Glutamatergic neuron (in vitro differentiated cells): ENCODE results near the gene PRDX6. TPM values are rescaled to one million over a fixed set of nuclear protein-coding genes. Genes with fewer than 3 reads are reported as not detected.

Source experiments
- DNase-seq: peaks from one replicate; pipeline ENCODE4 v3.0.0; 2022
- H3K27ac Mint-ChIP-seq: one replicate; pipeline ENCODE4 v1.8.0; 2020; ENCODE audit warnings: mild to moderate bottlenecking, mixed read lengths, inconsistent platforms; ENCODE audit not compliant: unreplicated experiment
- H3K27me3 Mint-ChIP-seq: one replicate; pipeline ENCODE4 v1.8.0; 2020; ENCODE audit warnings: mild to moderate bottlenecking, moderate library complexity, mixed read lengths, inconsistent platforms; ENCODE audit not compliant: unreplicated experiment
- H3K36me3 Mint-ChIP-seq: one replicate; pipeline ENCODE4 v1.8.0; 2020; ENCODE audit warnings: mild to moderate bottlenecking, mixed read lengths, inconsistent platforms; ENCODE audit not compliant: unreplicated experiment
- H3K4me1 Mint-ChIP-seq: one replicate; pipeline ENCODE4 v1.8.0; 2020; ENCODE audit warnings: mild to moderate bottlenecking, low read depth, mixed read lengths, inconsistent platforms; ENCODE audit not compliant: unreplicated experiment
- H3K4me3 Mint-ChIP-seq: one replicate; pipeline ENCODE4 v1.8.0; 2020; ENCODE audit warnings: mild to moderate bottlenecking, mixed read lengths, inconsistent platforms; ENCODE audit not compliant: unreplicated experiment
- H3K9me3 Mint-ChIP-seq: one replicate; pipeline ENCODE4 v1.8.0; 2020; ENCODE audit warnings: mild to moderate bottlenecking, moderate library complexity, mixed read lengths, inconsistent platforms; ENCODE audit not compliant: unreplicated experiment
- CTCF ChIP-seq: fragments of 200-600 bp; sonication (generic); IDR thresholded peaks from one replicate; pipeline ENCODE4 v1.5.0; 2021; ENCODE audit not compliant: partially characterized antibody, unreplicated experiment
- total RNA-seq: library from RNA; stranded (reverse); fragmentation: NEBNext Ultra II Directional; extraction: Animal tissue kit (Norgen Biotek cat#: 25700); gene quantifications from one replicate; pipeline ENCODE4 v1.2.1, GENCODE V29; 2021; ENCODE audit not compliant: unreplicated experiment

Gene PRDX6
- total RNA-seq, 1 donor from 2014 or later, result 29.3 TPM

- Mint-ChIP-seq H3K27ac (no peak overlapping the region), H3K9me3 (peaks cover 2% of the 10 kb centered on the region), H3K36me3 (no peaks in the 10 kb centered on the region)
Observed at GRCh38 chr1:173481195-173481772, 4.1 kb downstream of the PRDX6 start.

GRCh38 chr1:173482683-173483082 lies 5.5 kb downstream of the PRDX6 start:
- no peak overlapping the region for H3K27ac Mint-ChIP-seq
- no peaks in the 10 kb centered on the region for H3K36me3 Mint-ChIP-seq
- H3K4me3 Mint-ChIP-seq, result no peak overlapping the region
- DNase-seq, result no peak
- H3K4me1 Mint-ChIP-seq, result no peaks in the 10 kb centered on the region
- no peaks in the 10 kb centered on the region for H3K27me3 Mint-ChIP-seq
- TF ChIP-seq CTCF, result no peak
- peaks cover 2% of the 10 kb centered on the region for H3K9me3 Mint-ChIP-seq

More at GRCh38 chr1:173481195-173481772, 4.1 kb downstream of the PRDX6 start:
- no peak for TF ChIP-seq CTCF
- H3K4me1 Mint-ChIP-seq, result no peaks in the 10 kb centered on the region
- no peak for DNase-seq
- no peaks in the 10 kb centered on the region for H3K27me3 Mint-ChIP-seq
- no peak overlapping the region for H3K4me3 Mint-ChIP-seq

GRCh38 chr1:173484276-173484675 lies 7.1 kb downstream of the PRDX6 start:
- Mint-ChIP-seq H3K9me3 (peaks cover 2% of the 10 kb centered on the region), H3K27me3 (no peaks in the 10 kb centered on the region), H3K36me3 (no peaks in the 10 kb centered on the region), H3K4me3 (no peak overlapping the region), H3K27ac (no peak overlapping the region), H3K4me1 (no peaks in the 10 kb centered on the region)
- TF ChIP-seq CTCF, result no peak
- no peak for DNase-seq

DNA sequence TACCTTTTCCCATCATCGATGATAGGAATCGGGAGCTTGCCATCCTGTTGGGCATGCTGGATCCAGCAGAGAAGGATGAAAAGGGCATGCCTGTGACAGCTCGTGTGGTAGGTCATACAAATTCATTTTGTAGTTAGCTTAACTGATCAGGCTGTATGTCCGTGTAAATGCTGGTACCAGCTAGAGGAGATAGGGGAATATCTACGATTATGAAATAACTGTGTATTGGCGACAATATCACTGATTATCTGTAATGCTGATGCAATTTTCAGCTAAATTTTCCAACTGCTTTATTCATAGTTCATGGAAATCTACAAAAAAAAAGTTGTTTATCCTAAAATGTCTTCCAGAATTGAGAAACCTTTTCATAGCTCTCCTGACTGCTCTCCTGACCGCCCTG lies 8.3 kb downstream of the PRDX6 start:
- Mint-ChIP-seq H3K36me3 (no peaks in the 10 kb centered on the region), H3K27ac (no peak overlapping the region), H3K9me3 (peaks cover 2% of the 10 kb centered on the region), H3K4me3 (no peak overlapping the region), H3K27me3 (no peaks in the 10 kb centered on the region), H3K4me1 (no peaks in the 10 kb centered on the region)
- DNase-seq, result no peak
- TF ChIP-seq CTCF, result no peak

GRCh38 chr1:173488001-173488400 lies 10.9 kb downstream of the PRDX6 start:
- no peak for TF ChIP-seq CTCF
- Mint-ChIP-seq H3K4me3 (no peak overlapping the region), H3K4me1 (no peaks in the 10 kb centered on the region), H3K27me3 (no peaks in the 10 kb centered on the region), H3K27ac (no peak overlapping the region), H3K9me3 (no peaks in the 10 kb centered on the region), H3K36me3 (peaks cover 2% of the 10 kb centered on the region)
- DNase-seq, result no peak
